ENCODE data around the gene TUSC7. TPM values are rescaled to one million over a fixed set of nuclear protein-coding genes. Genes with fewer than 3 reads are reported as not detected.

The TUSC7 gene
- total and polyA plus RNA-seq, 4 donors, result not detected

- H3K27ac ChIP-seq (ENCODE audit: low read depth in 1 of 2, low read length in 2 of 2), result no peak overlapping the region
- H3K27me3 ChIP-seq (ENCODE audit: control insufficient read depth in 4 of 4, insufficient read depth in 4 of 4, low read length in 3 of 4), result peaks cover 0 to 6% (median 3%) of the 10 kb centered on the region in 4 donors
- H3K36me3 ChIP-seq (ENCODE audit: control insufficient read depth in 4 of 4, insufficient read depth in 3 of 4, low read depth in 1 of 4, low read length in 3 of 4), result no peaks in the 10 kb centered on the region
- 38% methylated on average over 2 of the region's 2 CpGs for WGBS
- TF ChIP-seq RXRA (IDR thresholded peaks at IDR 0.05), result no peak
- TF ChIP-seq, protein P1, sequence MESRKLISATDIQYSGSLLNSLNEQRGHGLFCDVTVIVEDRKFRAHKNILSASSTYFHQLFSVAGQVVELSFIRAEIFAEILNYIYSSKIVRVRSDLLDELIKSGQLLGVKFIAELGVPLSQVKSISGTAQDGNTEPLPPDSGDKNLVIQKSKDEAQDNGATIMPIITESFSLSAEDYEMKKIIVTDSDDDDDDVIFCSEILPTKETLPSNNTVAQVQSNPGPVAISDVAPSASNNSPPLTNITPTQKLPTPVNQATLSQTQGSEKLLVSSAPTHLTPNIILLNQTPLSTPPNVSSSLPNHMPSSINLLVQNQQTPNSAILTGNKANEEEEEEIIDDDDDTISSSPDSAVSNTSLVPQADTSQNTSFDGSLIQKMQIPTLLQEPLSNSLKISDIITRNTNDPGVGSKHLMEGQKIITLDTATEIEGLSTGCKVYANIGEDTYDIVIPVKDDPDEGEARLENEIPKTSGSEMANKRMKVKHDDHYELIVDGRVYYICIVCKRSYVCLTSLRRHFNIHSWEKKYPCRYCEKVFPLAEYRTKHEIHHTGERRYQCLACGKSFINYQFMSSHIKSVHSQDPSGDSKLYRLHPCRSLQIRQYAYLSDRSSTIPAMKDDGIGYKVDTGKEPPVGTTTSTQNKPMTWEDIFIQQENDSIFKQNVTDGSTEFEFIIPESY (IDR thresholded peaks at IDR 0.05), result no peak
- no peak for TF ChIP-seq YY1 (IDR thresholded peaks at IDR 0.05)
- no peak for TF ChIP-seq JUND (IDR thresholded peaks at IDR 0.05)
- TF ChIP-seq RAD21 (IDR thresholded peaks at IDR 0.05), result no peak
- no peak for TF ChIP-seq NR2F2 (IDR thresholded peaks at IDR 0.05)
- no peak for TF ChIP-seq EGR1 (IDR thresholded peaks at IDR 0.05; ENCODE audit: low read depth in 2 of 2)
- no peak for TF ChIP-seq HNF4G (IDR thresholded peaks at IDR 0.05)
- no peak overlapping the region for H3K9ac ChIP-seq (ENCODE audit: low read depth in 1 of 2, low read length in 2 of 2)
- no peak overlapping the region for H3K4me3 ChIP-seq (ENCODE audit: low read depth in 1 of 3, low read length in 3 of 3)
- DNase-seq (ENCODE audit: low spot score), result no peak
- no peaks in the 10 kb centered on the region for H3K9me3 ChIP-seq (ENCODE audit: control insufficient read depth in 4 of 4, low read length in 3 of 4)
- no peaks in the 10 kb centered on the region for H3K4me1 ChIP-seq (ENCODE audit: control insufficient read depth in 4 of 4, insufficient read depth in 4 of 4, low read length in 3 of 4)
Observed at GRCh38 chr3:116757315-116757714, 47.7 kb downstream of the TUSC7 start.

DNA sequence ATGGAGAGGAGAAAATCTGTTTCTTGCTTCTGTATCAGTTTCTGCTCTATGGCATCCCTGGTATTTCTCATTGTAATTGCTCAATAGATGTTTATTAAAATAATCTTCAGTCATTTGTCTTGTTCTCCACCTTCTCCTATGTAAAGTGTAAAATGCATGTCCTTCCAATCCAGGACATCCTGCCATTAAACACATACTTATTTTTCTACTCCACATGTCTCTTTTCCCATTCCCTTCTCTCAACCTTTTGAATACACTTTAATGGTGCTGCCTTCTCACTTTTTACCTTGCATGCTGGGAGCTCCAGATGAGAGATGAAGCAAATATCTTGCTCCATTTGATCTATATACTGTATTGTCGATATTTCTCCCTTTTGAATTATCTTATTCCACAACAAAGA, 49.7 kb downstream of the TUSC7 start:
- H3K27ac ChIP-seq (ENCODE audit: low read depth in 1 of 2, low read length in 2 of 2), result no peak overlapping the region
- peaks cover 0 to 6% (median 3%) of the 10 kb centered on the region in 4 donors for H3K27me3 ChIP-seq (ENCODE audit: control insufficient read depth in 4 of 4, insufficient read depth in 4 of 4, low read length in 3 of 4)
- TF ChIP-seq YY1 (IDR thresholded peaks at IDR 0.05) (no peak), HNF4G (IDR thresholded peaks at IDR 0.05) (no peak)
- H3K36me3 ChIP-seq (ENCODE audit: control insufficient read depth in 4 of 4, insufficient read depth in 3 of 4, low read depth in 1 of 4, low read length in 3 of 4), result no peaks in the 10 kb centered on the region
- no peaks in the 10 kb centered on the region for H3K9me3 ChIP-seq (ENCODE audit: control insufficient read depth in 4 of 4, low read length in 3 of 4)
- WGBS, result 49% methylated on average over 1 of the region's 1 CpG
- no peak overlapping the region for H3K4me3 ChIP-seq (ENCODE audit: low read depth in 1 of 3, low read length in 3 of 3)
- H3K9ac ChIP-seq (ENCODE audit: low read depth in 1 of 2, low read length in 2 of 2), result no peak overlapping the region
- no peak for DNase-seq (ENCODE audit: low spot score)
- H3K4me1 ChIP-seq (ENCODE audit: control insufficient read depth in 4 of 4, insufficient read depth in 4 of 4, low read length in 3 of 4), result no peaks in the 10 kb centered on the region
